ENCODE data around the gene MICA. TPM values are rescaled to one million over a fixed set of nuclear protein-coding genes. Genes with fewer than 3 reads are reported as not detected.

Gene MICA
- total and polyA plus RNA-seq, 9 of the 15 experiments (the other 6 are each of a cell fraction or from before 2014, with no cell fraction given), result 11.8 to 24.6 (median 16.7) TPM

GRCh38 chr6:31359581-31359980 is 43.8 kb upstream of the MICA start (continued):
- TF ChIP-seq NR0B1 (IDR thresholded peaks at IDR 0.05; ENCODE audit: partially characterized antibody), result no peak
- TF ChIP-seq BCOR (IDR thresholded peaks at IDR 0.05), result no peak
- TF ChIP-seq ZNF384 (IDR thresholded peaks at IDR 0.05; ENCODE audit: low read depth, low read length), result no peak
- TF ChIP-seq CXXC5 (CRISPR knock-in tag; IDR thresholded peaks at IDR 0.05), result no peak
- TF ChIP-seq ZBTB7A (IDR thresholded peaks at IDR 0.05; ENCODE audit: borderline replicate concordance, control insufficient read depth, low read depth, low read length), result no peak
- TF ChIP-seq RB1 (IDR thresholded peaks at IDR 0.05; ENCODE audit: low read depth), result no peak
- no peak for TF ChIP-seq GATAD2A (IDR thresholded peaks at IDR 0.05)
- no peak for TF ChIP-seq CBX1 (IDR thresholded peaks at IDR 0.05; ENCODE audit: low read depth)
- no peak for TF ChIP-seq NR4A1 (CRISPR knock-in tag; IDR thresholded peaks at IDR 0.05)
- TF ChIP-seq NR4A1 (tag; IDR thresholded peaks at IDR 0.05), result no peak
- no peak for TF ChIP-seq ZNF695 (CRISPR knock-in tag; IDR thresholded peaks at IDR 0.05)
- no peak for TF ChIP-seq ZNF318 (IDR thresholded peaks at IDR 0.05; ENCODE audit: borderline replicate concordance in 1 of 2, low read depth in 1 of 2)
- TF ChIP-seq KLF6 (CRISPR knock-in tag; IDR thresholded peaks at IDR 0.05; ENCODE audit: borderline replicate concordance), result no peak
- no peak for TF ChIP-seq RAD21 (CRISPR knock-in tag; conservative IDR thresholded peaks at IDR 0.05 in 1 of 2, IDR thresholded peaks at IDR 0.05 in 1 of 2)
- TF ChIP-seq HSF4 (CRISPR knock-in tag; IDR thresholded peaks at IDR 0.05; ENCODE audit: borderline replicate concordance), result no peak
